IMR-90 (cell line): Measurements from ENCODE around the gene STX7.

Experiments used
- BHLHE40 ChIP-seq: fragments of 150-350 bp; IDR thresholded peaks from 2 replicates; pipeline ENCODE4 v1.6.1; 2016; ENCODE audit warnings: mild to moderate bottlenecking, low read depth, low read length
- MAZ ChIP-seq: IDR thresholded peaks from 2 replicates; pipeline ENCODE4 v1.6.1; 2012; ENCODE audit warnings: low read depth, mild to moderate bottlenecking, low read length, improper control_type of control experiment, moderate library complexity, borderline replicate concordance
- POLR2A ChIP-seq: IDR thresholded peaks from 2 replicates; pipeline ENCODE4 v1.6.1; 2012; ENCODE audit warnings: mild to moderate bottlenecking, low read depth, low read length
- RAD21 ChIP-seq: IDR thresholded peaks from 2 replicates; pipeline ENCODE4 v1.6.1; 2012; ENCODE audit warnings: low read length, improper control_type of control experiment
- RFX5 ChIP-seq: IDR thresholded peaks from 2 replicates; pipeline ENCODE4 v1.8.0; 2012; ENCODE audit warnings: low read depth, mild to moderate bottlenecking, low read length, moderate library complexity
- SMC3 ChIP-seq: fragments of 150-350 bp; IDR thresholded peaks from 2 replicates; pipeline ENCODE4 v1.6.1; 2016; ENCODE audit warnings: low read depth, mild to moderate bottlenecking, antibody characterized with exemption, low read length, moderate library complexity
- TF ChIP-seq, protein P1 (sequence below): fragments of 150-350 bp; IDR thresholded peaks from 2 replicates; pipeline ENCODE4 v1.6.1; 2017; ENCODE audit warnings: mild to moderate bottlenecking, antibody characterized with exemption, low read length, low read depth
- TF ChIP-seq, protein P2 (sequence below): conservative IDR thresholded peaks from 2 replicates; pipeline ENCODE4 v1.5.1; 2012; ENCODE audit warnings: mild to moderate bottlenecking, low read depth, low read length, improper control_type of control experiment

DNA sequence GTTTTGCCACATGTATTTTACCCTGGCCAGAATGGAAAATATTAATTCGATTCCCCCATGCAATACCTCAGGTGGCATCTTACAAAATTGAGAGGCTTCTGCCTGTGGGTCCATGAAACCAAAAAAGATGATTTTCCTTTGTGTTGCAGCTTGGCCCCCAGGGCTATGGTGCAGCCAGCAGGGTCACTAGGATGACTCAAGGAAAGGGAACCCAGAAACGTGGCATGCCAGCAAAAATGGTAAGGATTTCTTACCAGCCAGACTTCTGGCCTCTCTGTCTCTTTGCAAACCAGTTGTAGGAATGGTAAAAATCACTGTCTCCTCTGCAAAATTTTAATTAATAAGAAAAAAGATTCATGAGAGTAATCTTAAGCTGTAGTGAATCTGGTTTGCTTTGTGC lies 13.5 kb upstream of the STX7 start:
- TF ChIP-seq, protein P1, sequence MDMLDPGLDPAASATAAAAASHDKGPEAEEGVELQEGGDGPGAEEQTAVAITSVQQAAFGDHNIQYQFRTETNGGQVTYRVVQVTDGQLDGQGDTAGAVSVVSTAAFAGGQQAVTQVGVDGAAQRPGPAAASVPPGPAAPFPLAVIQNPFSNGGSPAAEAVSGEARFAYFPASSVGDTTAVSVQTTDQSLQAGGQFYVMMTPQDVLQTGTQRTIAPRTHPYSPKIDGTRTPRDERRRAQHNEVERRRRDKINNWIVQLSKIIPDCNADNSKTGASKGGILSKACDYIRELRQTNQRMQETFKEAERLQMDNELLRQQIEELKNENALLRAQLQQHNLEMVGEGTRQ = no peak
- TF ChIP-seq POLR2A (no peak), MAZ (no peak), BHLHE40 (no peak), SMC3 (no peak), RFX5 (no peak), RAD21 (no peak)
- TF ChIP-seq, protein P2, sequence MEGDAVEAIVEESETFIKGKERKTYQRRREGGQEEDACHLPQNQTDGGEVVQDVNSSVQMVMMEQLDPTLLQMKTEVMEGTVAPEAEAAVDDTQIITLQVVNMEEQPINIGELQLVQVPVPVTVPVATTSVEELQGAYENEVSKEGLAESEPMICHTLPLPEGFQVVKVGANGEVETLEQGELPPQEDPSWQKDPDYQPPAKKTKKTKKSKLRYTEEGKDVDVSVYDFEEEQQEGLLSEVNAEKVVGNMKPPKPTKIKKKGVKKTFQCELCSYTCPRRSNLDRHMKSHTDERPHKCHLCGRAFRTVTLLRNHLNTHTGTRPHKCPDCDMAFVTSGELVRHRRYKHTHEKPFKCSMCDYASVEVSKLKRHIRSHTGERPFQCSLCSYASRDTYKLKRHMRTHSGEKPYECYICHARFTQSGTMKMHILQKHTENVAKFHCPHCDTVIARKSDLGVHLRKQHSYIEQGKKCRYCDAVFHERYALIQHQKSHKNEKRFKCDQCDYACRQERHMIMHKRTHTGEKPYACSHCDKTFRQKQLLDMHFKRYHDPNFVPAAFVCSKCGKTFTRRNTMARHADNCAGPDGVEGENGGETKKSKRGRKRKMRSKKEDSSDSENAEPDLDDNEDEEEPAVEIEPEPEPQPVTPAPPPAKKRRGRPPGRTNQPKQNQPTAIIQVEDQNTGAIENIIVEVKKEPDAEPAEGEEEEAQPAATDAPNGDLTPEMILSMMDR = no peak
